Stimulated activated CD8-positive, alpha-beta memory T cell treated with anti-CD3 and anti-CD28 coated beads, Interleukin-2, amount 100 ng/mL, for 48 hours (primary cell): ENCODE data around the gene SUPT6H.
"Not testable (repeated sequence)": the region's sequence is repeated elsewhere in the genome, so short reads cannot be mapped to it uniquely, and the experiment has no call there.

Source experiments
- DNase-seq, 2 donors: peaks; one replicate each; pipeline ENCODE4 v3.0.0-alpha.2; 2020; ENCODE audit warnings: low read depth in 2 of 2

Gene SUPT6H

DNA sequence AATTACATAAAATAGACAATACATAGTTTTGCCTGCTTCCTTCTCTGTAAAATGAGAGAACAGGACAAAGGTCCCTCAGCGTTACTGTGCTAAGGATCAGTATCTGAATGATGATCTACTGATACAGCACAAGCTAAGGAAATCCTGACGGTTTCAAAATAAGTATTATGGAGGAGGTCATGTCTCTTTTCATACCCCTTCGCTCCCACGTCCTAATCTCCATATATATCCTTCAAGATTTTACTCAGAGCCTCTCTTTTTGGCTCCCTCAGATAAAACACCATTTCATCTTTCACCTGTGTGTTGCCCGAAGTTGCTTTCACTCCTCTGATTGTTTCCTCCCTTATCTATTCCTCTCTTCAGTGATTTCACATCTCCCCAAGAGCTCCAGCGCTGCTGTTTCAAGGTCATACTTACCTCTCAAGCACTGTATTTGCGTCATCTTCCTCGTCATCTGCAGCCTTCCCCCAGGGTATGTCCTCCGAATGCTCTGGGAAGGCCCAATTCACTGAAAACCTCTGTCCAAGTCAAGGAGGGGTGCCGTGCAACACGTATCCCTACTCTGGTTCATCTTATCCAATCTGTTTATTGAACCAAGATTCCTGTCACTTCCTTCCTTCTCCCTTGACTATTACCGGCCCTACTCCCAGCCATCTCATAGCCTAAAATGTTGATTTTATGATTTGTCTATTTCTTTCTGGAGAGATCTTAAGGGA is 15.8 kb upstream of the SUPT6H start:
- no peak for DNase-seq

DNA sequence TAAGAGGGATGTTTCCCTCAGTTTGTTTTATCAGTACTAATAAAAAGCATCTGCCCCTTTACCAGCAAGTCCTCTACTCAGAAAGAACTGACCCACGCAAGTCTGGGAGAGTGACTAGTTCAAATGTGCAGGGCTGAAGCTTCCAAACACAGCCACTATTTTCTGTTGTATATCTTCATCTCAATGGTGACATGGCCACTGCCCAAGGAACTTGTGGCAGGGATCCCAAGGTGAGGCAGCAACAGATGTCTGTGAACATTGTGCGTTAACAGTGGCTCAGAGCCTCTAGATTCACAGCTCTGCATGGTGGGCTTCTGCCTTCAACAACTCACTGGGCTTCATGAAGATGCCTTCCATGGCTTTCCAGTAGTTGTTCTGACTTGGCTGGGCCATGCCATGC is 13.3 kb upstream of the SUPT6H start:
- DNase-seq = no peak

DNA sequence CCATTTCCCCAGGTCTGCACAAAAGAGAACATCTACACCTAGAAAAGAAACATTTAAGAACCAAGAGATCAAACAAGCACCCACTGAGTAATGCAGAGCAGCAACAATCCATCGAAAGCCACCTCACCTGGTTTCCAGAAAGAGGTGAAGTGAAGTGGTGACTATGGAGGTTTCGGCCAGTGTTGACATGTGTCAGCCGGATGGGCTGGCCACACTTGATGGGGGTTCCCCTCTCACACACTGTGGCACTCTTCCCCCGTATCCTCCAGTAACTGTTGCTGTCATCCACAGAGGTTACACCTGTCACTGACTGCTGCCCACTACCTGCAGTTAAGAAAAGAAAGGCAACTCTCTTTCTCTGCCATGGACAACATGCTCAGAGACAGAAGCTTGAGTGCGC is 6.8 kb upstream of the SUPT6H start:
- DNase-seq = no peak

- DNase-seq = no peak
Measured at GRCh38 chr17:28657756-28658155, 4.2 kb upstream of the SUPT6H start.

DNA sequence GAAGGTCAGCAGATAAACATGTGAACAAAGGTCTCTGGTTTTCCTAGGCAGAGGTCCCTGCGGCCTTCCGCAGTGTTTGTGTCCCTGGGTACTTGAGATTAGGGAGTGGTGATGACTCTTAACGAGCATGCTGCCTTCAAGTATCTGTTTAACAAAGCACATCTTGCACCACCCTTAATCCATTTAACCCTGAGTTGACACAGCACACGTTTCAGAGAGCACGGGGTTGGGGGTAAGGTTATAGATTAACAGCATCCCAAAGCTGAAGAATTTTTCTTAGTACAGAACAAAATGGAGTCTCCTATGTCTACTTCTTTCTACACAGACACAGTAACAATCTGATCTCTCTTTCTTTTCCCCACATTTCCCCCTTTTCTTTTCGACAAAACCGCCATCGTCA is 3.7 kb upstream of the SUPT6H start:
- not testable (repeated sequence) for DNase-seq

GRCh38 chr17:28658766-28659496 is 3.1 kb upstream of the SUPT6H start:
- not testable (repeated sequence) for DNase-seq

DNA sequence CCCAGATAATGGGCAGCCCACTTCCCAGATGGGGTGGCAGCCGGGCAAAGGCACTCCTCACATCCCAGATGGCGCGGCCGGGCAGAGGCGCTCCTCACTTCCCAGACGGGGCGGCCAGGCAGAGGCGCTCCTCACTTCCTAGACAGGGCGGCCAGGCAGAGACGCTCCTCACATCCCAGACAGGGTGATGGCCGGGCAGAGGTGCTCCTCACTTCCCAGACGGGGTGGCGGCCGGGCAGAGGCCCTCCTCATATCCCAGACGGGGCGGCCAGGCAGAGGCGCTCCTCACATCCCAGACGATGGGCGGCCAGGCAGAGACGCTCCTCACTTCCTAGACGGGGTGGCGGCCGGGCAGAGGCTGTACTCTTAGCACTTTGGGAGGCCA is 2.5 kb upstream of the SUPT6H start:
- not testable (repeated sequence) for DNase-seq

DNA sequence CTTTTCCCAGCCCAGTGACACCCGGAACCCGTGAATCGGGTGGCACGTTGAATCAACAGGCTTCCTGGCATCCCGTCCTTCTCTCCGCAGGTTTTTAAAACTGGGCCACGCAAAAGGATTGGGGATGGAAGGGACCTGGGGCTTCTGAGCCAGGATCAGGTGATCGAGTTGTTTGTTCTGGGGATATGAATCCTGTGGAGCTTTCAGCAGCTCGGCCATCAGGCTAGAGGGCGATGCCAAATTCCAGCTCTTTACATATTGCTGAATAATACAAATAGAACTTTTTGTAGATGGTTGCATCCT is 473 bp downstream of the SUPT6H start:
- no peak for DNase-seq

DNA sequence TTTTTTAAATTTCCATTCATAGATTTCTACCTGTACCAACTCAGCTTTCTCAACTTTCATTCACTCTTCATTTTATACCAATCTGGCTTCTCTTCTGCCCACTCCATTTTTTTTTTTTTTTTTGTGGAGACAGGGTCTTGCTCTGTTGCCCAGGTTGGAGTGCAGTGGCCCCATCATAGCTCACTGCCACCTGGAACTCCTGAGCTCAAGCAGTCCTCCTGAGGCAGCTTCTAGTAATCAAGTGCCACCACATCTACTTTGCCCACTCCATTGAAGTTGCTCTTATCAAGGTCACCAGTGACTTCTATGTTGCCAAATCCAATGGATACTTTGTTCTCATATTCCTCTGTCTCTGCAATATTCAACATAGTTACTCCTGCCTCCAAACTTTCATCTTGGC is 1.7 kb downstream of the SUPT6H start:
- DNase-seq = no peak

DNA sequence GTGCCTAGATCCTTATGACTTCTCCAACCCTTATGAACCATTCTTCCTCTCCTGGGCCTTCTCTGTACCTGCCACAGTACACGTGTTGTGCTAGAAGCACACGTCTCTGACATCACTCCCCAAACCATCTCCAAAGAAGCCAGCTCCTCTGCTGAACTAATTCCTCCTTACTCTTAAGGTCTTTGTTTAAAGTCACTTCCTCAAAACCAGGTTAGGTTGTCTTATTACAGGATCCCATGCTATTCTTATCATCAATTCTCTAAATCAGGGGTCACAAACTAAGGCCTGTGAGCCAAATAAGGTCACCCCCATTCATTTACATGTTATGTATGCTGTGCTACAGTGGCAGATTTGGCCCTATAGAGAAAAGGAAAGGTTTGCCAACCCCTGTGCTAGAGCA is 4.0 kb downstream of the SUPT6H start:
- no peak for DNase-seq

DNA sequence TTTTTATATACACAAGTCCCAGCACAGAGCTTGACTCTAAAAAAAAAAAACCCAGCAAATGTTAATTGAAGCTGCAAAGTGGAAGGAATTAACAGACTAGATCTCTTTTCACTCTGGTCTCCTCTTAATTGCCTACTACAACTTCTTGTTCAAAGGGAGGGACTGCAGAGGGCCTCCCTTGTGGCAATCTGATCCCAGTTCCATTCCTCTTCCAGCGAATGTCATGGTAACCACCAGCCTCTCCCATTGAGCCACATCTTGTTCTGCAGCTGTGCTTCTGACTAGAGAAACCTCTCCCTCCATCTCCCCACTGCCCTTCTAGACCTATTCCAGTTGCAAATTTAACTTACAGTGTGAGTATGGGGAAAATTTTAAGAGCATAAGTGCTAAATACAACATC is 5.9 kb downstream of the SUPT6H start:
- no peak for DNase-seq

GRCh38 chr17:28669918-28670317 is 7.9 kb downstream of the SUPT6H start:
- DNase-seq = no peak

DNA sequence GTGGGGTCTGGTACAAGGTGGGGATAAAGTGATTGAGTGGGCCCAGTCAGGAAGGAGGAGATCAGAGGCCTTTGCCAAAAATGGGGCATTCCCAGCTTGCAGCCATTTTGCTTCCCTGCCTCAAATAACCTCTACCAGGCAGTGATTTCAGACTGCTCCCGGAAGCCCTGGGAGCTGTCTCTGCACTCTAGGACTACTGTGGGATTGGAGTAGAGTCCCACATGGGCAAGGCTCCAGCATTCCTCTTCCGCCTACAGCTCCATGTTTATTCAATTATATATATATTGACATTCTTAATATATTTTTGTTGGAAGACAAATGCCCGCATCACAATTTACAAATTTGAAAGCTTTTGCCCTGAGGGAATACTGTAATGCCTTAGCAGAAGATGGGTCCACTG is 13.5 kb downstream of the SUPT6H start:
- no peak for DNase-seq

DNA sequence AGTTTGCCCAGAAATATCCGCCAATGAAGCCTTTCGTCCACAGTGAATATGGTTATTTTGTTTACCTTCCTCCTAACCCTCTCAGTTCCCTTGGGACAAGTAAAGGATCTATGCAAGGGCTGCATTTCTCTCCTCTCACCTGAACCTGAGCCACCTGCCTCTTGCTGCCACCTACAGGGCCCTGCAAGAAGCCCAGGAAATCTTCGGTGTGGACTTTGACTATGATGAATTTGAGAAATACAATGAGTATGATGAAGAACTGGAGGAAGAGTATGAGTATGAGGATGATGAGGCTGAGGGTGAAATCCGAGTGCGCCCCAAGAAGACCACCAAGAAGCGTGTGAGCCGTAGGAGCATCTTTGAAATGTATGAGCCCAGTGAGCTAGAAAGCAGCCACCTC is 14.0 kb downstream of the SUPT6H start:
- no peak for DNase-seq

- DNase-seq = no peak
Measured at GRCh38 chr17:28682655-28683054, 20.6 kb downstream of the SUPT6H start.

- DNase-seq = no peak
Measured at GRCh38 chr17:28684963-28685362, 23.0 kb downstream of the SUPT6H start.

GRCh38 chr17:28685366-28685765 is 23.4 kb downstream of the SUPT6H start:
- DNase-seq = no peak

DNA sequence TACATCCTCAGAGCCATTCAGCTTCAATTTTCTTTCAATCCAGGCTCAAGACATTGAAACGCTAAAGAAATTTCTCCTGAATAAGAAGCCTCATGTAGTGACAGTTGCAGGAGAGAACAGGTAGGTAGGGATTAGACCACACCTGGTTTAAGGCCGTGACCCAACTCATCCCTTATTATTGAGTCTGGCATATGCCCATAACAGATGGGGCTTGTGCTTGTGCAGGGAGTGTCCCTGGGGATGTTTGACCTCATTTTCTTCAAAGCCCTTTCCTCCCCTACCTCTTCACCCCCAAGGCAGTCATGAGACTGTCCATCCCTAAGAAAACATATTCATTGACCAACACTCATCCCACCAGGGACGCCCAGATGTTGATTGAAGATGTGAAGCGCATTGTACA is 24.3 kb downstream of the SUPT6H start:
- no peak for DNase-seq

DNA sequence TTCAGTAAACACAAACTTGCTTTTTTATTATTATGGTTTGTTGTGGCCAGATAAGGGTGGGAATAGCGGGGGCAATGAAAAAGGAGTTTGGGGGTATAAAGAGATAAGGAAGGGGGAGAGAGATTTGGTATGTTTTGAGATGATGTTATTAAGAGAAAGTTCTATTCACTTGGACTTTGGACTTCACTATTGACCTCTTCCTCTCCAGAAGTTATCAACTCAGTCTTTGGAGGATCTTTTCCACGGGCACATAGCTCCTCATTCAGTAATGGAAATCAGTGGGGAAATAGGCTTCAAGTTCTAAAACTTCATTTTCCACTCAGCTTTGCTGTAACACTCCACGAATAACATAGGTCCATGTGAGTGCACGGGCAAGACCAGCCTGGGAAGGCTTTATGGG is 26.5 kb downstream of the SUPT6H start:
- DNase-seq = no peak

DNA sequence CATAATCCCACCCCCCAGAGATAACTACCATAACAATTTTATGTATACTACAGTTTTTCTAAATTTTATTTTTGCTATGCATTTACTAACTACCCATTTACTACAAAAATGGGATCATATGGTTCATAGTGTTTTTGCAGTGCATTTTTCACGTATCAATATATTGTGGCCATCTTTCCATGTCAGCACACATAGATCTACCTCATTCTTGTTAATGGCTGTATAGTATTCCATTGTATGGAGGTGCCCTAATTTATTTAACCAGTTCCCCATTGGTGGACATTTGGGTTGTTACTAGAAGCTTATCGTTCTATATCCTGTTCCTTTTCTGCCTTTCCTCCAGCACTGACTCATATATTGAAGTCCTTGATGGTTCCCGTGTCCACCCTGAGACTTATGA is 27.0 kb downstream of the SUPT6H start:
- no peak for DNase-seq

GRCh38 chr17:28693869-28694268 is 31.9 kb downstream of the SUPT6H start:
- no peak for DNase-seq

GRCh38 chr17:28698253-28698941 is 36.4 kb downstream of the SUPT6H start:
- DNase-seq = no peak

- no peak for DNase-seq
Measured at GRCh38 chr17:28700278-28700677, 38.3 kb downstream of the SUPT6H start.
